ENCODE data around the gene ENTHD1. TPM values are rescaled to one million over a fixed set of nuclear protein-coding genes. Genes with fewer than 3 reads are reported as not detected.

Gene ENTHD1
- total and polyA plus RNA-seq, 9 of the 15 experiments (the other 6 are each of a cell fraction or from before 2014, with no cell fraction given) = 0.13 to 0.98 (median 0.35) TPM

DNA sequence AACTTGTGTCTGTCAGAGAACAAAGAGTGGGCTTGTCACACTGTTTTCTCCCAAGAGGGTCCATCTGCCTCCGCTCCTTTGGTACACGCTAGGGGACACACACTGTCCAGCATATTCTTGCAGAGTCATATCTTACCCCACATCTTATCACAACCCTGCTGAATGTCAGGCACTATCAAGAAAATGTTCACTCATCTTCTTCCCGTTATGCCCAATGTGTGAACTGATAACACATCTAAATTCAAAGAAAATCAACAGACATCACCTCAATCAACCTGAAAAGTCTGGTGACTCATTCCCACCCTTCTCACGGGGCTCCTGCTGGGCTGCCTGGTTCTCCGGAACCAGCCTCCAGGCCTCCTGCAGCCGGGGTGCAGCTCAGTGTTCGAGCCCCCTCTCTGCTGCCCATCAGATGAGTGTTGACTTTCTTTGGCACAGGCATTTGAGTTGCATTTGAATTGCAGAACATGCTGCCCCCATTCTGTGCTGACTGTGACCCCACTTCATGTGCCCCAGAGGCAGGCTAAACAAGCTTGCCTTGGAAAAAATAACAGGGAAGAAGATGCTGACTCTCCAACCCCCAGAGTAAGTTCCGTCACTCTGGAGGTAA lies 26.7 kb upstream of the ENTHD1 start (continued):
- TF ChIP-seq, protein P1, sequence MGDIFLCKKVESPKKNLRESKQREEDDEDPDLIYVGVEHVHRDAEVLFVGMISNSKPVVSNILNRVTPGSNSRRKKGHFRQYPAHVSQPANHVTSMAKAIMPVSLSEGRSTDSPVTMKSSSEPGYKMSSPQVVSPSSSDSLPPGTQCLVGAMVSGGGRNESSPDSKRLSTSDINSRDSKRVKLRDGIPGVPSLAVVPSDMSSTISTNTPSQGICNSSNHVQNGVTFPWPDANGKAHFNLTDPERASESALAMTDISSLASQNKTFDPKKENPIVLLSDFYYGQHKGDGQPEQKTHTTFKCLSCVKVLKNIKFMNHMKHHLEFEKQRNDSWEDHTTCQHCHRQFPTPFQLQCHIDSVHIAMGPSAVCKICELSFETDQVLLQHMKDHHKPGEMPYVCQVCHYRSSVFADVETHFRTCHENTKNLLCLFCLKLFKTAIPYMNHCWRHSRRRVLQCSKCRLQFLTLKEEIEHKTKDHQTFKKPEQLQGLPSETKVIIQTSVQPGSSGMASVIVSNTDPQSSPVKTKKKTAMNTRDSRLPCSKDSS (IDR thresholded peaks at IDR 0.05; ENCODE audit: low read depth, partially characterized antibody) = no peak
- TF ChIP-seq NR2F6 (CRISPR knock-in tag; IDR thresholded peaks at IDR 0.05) (no peak), ZNF584 (CRISPR knock-in tag; IDR thresholded peaks at IDR 0.05; ENCODE audit: low read depth) (no peak), MCM2 (IDR thresholded peaks at IDR 0.05; ENCODE audit: low read depth) (no peak), NEUROD1 (IDR thresholded peaks at IDR 0.05; ENCODE audit: borderline replicate concordance, low read depth, low read length, partially characterized antibody) (peak; percentile 60), ZNF764 (CRISPR knock-in tag; IDR thresholded peaks at IDR 0.05; ENCODE audit: low read depth) (no peak), ZZZ3 (IDR thresholded peaks at IDR 0.05) (no peak), RBM22 (IDR thresholded peaks at IDR 0.05; ENCODE audit: low read depth, low read length, poor library complexity, severe bottlenecking) (no peak), BRF1 (IDR thresholded peaks at IDR 0.05; ENCODE audit: borderline replicate concordance, extremely low read depth, insufficient read length) (no peak), SRSF7 (optimal IDR thresholded peaks at IDR 0.05; ENCODE audit: low read depth, low read length) (no peak), HNRNPUL1 (IDR thresholded peaks at IDR 0.05; ENCODE audit: low read length) (no peak), POLR2B (IDR thresholded peaks at IDR 0.05; ENCODE audit: low read depth, partially characterized antibody) (no peak), NFATC3 (IDR thresholded peaks at IDR 0.05) (no peak), HNRNPLL (IDR thresholded peaks at IDR 0.05; ENCODE audit: low read depth, low read length, poor library complexity, severe bottlenecking) (no peak), POLR2AphosphoS5 (IDR thresholded peaks at IDR 0.05; ENCODE audit: control insufficient read depth, insufficient read depth, low read depth, low read length) (peak; percentile 50; the same call in 1 of the 2 replicates), TAF1 (IDR thresholded peaks at IDR 0.05; ENCODE audit: control insufficient read depth, extremely low read depth, insufficient read depth, low read length, severe bottlenecking) (no peak), SLC30A9 (CRISPR knock-in tag; IDR thresholded peaks at IDR 0.05) (no peak), FOXJ2 (tag; IDR thresholded peaks at IDR 0.05) (no peak), RBM34 (IDR thresholded peaks at IDR 0.05; ENCODE audit: borderline replicate concordance, insufficient read depth, low read length) (no peak), ZNF586 (CRISPR knock-in tag; conservative IDR thresholded peaks at IDR 0.05) (no peak)
- TF ChIP-seq, protein P2, sequence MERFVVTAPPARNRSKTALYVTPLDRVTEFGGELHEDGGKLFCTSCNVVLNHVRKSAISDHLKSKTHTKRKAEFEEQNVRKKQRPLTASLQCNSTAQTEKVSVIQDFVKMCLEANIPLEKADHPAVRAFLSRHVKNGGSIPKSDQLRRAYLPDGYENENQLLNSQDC (CRISPR knock-in tag; IDR thresholded peaks at IDR 0.05) = no peak
- TF ChIP-seq, protein P3, sequence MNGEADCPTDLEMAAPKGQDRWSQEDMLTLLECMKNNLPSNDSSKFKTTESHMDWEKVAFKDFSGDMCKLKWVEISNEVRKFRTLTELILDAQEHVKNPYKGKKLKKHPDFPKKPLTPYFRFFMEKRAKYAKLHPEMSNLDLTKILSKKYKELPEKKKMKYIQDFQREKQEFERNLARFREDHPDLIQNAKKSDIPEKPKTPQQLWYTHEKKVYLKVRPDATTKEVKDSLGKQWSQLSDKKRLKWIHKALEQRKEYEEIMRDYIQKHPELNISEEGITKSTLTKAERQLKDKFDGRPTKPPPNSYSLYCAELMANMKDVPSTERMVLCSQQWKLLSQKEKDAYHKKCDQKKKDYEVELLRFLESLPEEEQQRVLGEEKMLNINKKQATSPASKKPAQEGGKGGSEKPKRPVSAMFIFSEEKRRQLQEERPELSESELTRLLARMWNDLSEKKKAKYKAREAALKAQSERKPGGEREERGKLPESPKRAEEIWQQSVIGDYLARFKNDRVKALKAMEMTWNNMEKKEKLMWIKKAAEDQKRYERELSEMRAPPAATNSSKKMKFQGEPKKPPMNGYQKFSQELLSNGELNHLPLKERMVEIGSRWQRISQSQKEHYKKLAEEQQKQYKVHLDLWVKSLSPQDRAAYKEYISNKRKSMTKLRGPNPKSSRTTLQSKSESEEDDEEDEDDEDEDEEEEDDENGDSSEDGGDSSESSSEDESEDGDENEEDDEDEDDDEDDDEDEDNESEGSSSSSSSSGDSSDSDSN (IDR thresholded peaks at IDR 0.05; ENCODE audit: borderline replicate concordance in 1 of 2, low read depth in 2 of 2, low read length in 2 of 2) = no peak
- TF ChIP-seq, protein P4, sequence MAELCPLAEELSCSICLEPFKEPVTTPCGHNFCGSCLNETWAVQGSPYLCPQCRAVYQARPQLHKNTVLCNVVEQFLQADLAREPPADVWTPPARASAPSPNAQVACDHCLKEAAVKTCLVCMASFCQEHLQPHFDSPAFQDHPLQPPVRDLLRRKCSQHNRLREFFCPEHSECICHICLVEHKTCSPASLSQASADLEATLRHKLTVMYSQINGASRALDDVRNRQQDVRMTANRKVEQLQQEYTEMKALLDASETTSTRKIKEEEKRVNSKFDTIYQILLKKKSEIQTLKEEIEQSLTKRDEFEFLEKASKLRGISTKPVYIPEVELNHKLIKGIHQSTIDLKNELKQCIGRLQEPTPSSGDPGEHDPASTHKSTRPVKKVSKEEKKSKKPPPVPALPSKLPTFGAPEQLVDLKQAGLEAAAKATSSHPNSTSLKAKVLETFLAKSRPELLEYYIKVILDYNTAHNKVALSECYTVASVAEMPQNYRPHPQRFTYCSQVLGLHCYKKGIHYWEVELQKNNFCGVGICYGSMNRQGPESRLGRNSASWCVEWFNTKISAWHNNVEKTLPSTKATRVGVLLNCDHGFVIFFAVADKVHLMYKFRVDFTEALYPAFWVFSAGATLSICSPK (IDR thresholded peaks at IDR 0.05; ENCODE audit: borderline replicate concordance) = no peak

All from K562 (cell line).